Measurements from ENCODE around the gene UBE2E3. TPM values are rescaled to one million over a fixed set of nuclear protein-coding genes. Genes with fewer than 3 reads are reported as not detected.

UBE2E3 gene
- total RNA-seq, 1 donor from 2014 or later, result 74.2 TPM

- Mint-ChIP-seq H3K27ac (ENCODE audit: unreplicated experiment) (no peak overlapping the region), H3K4me3 (ENCODE audit: unreplicated experiment) (no peak overlapping the region), H3K9me3 (ENCODE audit: low read depth) (no peaks in the 10 kb centered on the region), H3K36me3 (ENCODE audit: low read depth) (no peaks in the 10 kb centered on the region), H3K27me3 (ENCODE audit: low read depth) (no peaks in the 10 kb centered on the region), H3K4me1 (ENCODE audit: low read depth) (peaks cover 23% of the 10 kb centered on the region)
- no peak for TF ChIP-seq CTCF (IDR thresholded peaks at IDR 0.05)
- DNase-seq (ENCODE audit: low spot score), result no peak
Observed at GRCh38 chr2:181005326-181005655, 24.9 kb downstream of the UBE2E3 start.

GRCh38 chr2:181005809-181006208 lies 25.4 kb downstream of the UBE2E3 start:
- no peaks in the 10 kb centered on the region for H3K9me3 Mint-ChIP-seq (ENCODE audit: low read depth)
- no peak overlapping the region for H3K27ac Mint-ChIP-seq (ENCODE audit: unreplicated experiment)
- H3K4me3 Mint-ChIP-seq (ENCODE audit: unreplicated experiment), result no peak overlapping the region
- H3K27me3 Mint-ChIP-seq (ENCODE audit: low read depth), result no peaks in the 10 kb centered on the region
- no peak for DNase-seq (ENCODE audit: low spot score)
- TF ChIP-seq CTCF (IDR thresholded peaks at IDR 0.05), result no peak
- H3K36me3 Mint-ChIP-seq (ENCODE audit: low read depth), result no peaks in the 10 kb centered on the region
- peaks cover 28% of the 10 kb centered on the region for H3K4me1 Mint-ChIP-seq (ENCODE audit: low read depth)

GRCh38 chr2:181007086-181007837 lies 26.9 kb downstream of the UBE2E3 start:
- no peak for DNase-seq (ENCODE audit: low spot score)
- H3K4me3 Mint-ChIP-seq (ENCODE audit: unreplicated experiment), result no peak overlapping the region
- no peak overlapping the region for H3K27ac Mint-ChIP-seq (ENCODE audit: unreplicated experiment)
- H3K4me1 Mint-ChIP-seq (ENCODE audit: low read depth), result peaks cover 32% of the 10 kb centered on the region
- no peaks in the 10 kb centered on the region for H3K27me3 Mint-ChIP-seq (ENCODE audit: low read depth)
- H3K36me3 Mint-ChIP-seq (ENCODE audit: low read depth), result no peaks in the 10 kb centered on the region
- TF ChIP-seq CTCF (IDR thresholded peaks at IDR 0.05), result no peak
- no peaks in the 10 kb centered on the region for H3K9me3 Mint-ChIP-seq (ENCODE audit: low read depth)

- TF ChIP-seq CTCF (IDR thresholded peaks at IDR 0.05), result no peak
- peak overlapping the region; percentile 39 for H3K27ac Mint-ChIP-seq (ENCODE audit: unreplicated experiment)
Observed at GRCh38 chr2:181008407-181008806, 28.0 kb downstream of the UBE2E3 start.

GRCh38 chr2:181021199-181021789 lies 40.9 kb downstream of the UBE2E3 start:
- no peak for DNase-seq (ENCODE audit: low spot score)
- Mint-ChIP-seq H3K4me1 (ENCODE audit: low read depth) (peaks cover 27% of the 10 kb centered on the region), H3K9me3 (ENCODE audit: low read depth) (no peaks in the 10 kb centered on the region), H3K36me3 (ENCODE audit: low read depth) (no peaks in the 10 kb centered on the region), H3K27ac (ENCODE audit: unreplicated experiment) (no peak overlapping the region), H3K4me3 (ENCODE audit: unreplicated experiment) (no peak overlapping the region), H3K27me3 (ENCODE audit: low read depth) (no peaks in the 10 kb centered on the region)
- no peak for TF ChIP-seq CTCF (IDR thresholded peaks at IDR 0.05)

More at GRCh38 chr2:181008407-181008806, 28.0 kb downstream of the UBE2E3 start:
- no peaks in the 10 kb centered on the region for H3K9me3 Mint-ChIP-seq (ENCODE audit: low read depth)
- no peaks in the 10 kb centered on the region for H3K27me3 Mint-ChIP-seq (ENCODE audit: low read depth)
- no peaks in the 10 kb centered on the region for H3K36me3 Mint-ChIP-seq (ENCODE audit: low read depth)
- no peak for DNase-seq (ENCODE audit: low spot score)
- H3K4me3 Mint-ChIP-seq (ENCODE audit: unreplicated experiment), result no peak overlapping the region
- peaks cover 32% of the 10 kb centered on the region for H3K4me1 Mint-ChIP-seq (ENCODE audit: low read depth)

Data from chondrocyte (in vitro differentiated cells).